Hepatic stellate cell (primary cell): ENCODE data around the gene APP.

Experiments
- DNase-seq: peaks from one replicate; pipeline ENCODE4 v3.0.0; 2011; ENCODE audit warnings: low spot score

The APP gene

GRCh38 chr21:25901330-25901979 is 269.1 kb downstream of the APP start:
- no peak for DNase-seq

- DNase-seq, result no peak
Measured at GRCh38 chr21:25898671-25899070, 271.9 kb downstream of the APP start.

DNA sequence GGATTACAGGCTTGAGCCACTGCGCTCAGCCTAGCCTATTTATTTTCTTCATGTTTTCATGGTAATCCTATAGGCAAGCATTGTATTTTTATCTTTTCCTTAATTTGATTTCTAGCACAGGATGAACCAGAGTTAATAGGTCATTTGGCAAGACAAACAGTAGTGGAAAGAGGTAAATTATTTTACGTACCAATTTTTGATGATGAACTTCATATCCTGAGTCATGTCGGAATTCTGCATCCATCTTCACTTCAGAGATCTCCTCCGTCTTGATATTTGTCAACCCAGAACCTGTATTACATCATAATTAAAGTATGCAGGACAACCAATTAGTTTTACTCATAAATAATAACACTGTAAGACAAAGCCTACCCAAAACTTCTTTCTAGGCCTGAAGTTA is 273.2 kb downstream of the APP start:
- no peak for DNase-seq

DNA sequence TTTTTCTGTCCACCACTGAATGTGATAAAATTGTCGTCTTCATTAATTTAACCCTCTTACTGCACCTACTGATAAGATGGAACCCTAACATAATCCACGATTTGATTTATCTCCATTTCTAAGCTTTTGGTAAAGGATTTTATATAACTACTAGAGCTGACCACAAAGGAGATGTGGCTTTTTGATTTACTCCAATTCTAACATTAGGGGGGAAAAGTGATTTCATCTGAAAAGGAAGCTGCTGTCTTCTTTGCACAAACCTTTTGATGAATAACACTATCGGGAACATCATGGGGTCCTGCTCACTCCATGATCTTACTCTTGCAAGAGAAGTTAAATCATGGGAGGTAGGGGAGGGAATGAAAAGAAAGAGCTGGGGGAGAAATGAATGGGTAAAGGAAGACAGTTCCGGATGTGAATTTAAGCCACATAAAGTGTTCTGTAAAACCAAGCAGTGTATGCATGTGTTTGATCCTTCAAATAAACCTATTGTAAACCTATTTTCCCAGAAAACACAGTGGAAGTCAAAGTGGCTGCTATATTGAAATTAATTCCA is 274.0 kb downstream of the APP start:
- no peak for DNase-seq

DNA sequence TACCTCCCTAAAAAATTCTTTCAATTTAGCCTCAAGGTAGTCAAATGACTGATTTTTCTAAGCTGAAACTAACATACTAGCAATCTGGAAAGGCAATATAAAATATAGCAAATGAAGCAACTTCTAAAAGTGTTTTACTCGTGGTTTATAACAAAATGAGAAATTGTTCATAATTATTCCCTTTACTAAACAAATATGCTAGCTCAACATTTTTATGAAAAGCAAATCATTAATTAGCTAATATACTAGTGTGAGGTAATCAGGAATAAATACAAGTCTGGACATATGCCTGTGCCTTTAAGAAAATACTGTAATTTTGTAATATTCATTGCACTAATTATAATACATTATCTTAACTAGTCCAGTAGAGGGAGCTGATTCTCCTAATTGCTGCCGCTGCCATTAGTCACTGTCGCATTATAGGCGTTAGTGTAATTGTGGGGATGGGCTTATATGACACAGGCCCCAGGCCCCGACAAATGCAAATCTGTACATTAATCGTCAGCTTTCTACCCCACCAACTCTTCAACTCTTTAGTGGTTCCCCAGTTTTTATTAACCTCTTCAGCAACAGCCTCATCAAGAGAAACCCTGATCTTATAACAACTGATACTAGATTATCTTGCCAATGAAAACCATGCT is 274.9 kb downstream of the APP start:
- DNase-seq, result no peak

GRCh38 chr21:25893191-25893590 is 277.4 kb downstream of the APP start:
- DNase-seq, result no peak

DNA sequence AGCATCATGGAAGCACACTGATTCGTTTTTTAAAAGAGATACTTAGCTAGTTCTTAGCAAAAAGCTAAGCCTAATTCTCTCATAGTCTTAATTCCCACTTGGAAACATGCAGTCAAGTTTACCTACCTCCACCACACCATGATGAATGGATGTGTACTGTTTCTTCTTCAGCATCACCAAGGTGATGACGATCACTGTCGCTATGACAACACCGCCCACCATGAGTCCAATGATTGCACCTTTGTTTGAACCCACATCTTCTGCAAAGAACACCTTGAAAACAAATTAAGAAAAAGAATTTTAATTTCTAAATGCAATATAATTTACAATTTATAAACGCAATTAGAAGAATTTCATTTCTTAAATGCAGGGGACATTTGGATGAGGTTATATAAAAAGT is 279.0 kb downstream of the APP start:
- DNase-seq, result no peak

- DNase-seq, result no peak
Measured at GRCh38 chr21:25890001-25890400, 280.6 kb downstream of the APP start.

GRCh38 chr21:25888711-25889110 is 281.9 kb downstream of the APP start:
- no peak for DNase-seq

DNA sequence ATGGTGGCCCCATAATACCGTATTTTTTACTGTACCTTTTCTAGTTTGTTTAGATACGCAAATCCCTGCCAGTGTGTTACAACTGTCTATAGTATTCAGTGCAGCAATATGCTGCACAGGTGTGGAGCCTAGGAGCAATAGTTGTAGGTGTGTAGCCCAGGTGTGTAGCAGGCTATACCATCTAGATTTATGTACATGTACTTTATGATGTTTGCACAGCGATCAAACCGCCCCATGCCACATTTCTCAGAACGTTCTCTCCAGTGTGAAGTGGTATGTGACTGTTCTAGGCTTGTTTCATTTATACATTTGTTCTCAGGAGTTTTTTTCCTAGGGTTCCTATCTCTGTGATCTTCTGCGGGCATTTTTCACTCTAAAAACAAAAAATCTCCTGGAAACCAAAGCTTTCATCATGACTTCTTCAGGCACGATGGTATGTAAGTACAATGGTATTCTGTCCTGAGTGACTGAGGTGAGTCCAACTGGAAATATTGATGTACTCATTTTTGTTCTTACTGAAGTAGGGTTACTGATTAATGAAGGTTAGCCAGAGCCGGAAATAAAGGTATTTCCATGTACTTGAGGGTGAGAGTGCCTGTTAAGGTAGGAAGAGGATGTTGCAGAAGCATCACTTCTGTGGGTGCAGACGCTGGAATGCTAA is 282.8 kb downstream of the APP start:
- no peak for DNase-seq

DNA sequence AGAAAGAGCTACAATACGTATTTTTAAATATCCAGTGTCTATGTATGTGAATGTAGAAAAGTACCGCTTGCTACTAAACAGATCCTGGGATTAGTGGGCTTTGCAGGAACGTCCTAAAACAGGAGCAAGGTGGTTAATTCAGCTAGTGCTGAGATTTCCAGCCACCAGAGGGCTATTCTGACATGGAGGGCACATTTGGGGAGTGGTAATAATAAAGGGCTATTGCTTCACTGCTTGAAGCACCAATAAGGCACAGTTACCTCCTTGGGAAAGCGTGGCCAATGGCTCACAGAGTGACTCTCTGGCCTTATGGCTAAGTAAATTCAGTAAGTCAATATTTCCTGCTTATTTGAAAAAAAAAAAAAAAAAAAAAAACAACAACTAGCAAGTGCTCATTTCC is 283.4 kb downstream of the APP start:
- DNase-seq, result no peak

DNA sequence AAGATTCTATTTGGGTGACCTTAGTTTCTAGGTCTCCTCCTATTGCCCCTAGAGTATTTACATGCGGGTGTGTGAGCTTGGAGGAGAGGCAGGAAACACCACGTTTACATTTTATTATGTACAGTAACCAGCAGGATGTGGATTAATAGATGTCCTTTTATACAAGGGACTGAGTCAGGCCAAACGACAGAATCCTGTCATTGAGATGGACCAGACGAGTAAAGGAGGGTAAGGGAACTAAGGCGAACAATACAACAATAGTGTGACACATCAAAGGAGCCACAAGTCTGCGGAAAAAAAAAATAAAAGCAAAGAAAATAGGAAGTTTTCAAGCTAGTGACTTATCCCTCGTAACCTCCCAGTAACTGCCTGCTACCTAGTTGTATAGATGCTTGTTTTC is 284.7 kb downstream of the APP start:
- no peak for DNase-seq

DNA sequence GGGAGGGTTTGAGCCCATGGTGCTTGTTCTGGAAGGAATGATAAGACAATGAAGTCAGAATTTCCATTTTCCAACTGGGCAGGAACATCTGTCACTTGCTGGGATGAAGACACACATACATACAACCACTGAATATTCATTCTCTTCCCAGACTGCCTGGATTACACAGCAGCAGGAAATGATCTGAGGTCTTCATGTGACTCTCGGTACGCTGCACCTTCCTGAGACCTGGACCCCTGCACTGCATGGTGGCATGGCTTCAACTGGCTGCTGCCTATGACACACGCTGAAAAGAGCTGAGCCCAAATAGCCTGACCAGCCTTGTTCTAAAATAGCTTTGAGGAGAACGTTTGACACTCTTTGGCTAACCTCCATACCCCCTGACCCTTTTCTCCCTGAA is 285.2 kb downstream of the APP start:
- DNase-seq, result no peak

DNA sequence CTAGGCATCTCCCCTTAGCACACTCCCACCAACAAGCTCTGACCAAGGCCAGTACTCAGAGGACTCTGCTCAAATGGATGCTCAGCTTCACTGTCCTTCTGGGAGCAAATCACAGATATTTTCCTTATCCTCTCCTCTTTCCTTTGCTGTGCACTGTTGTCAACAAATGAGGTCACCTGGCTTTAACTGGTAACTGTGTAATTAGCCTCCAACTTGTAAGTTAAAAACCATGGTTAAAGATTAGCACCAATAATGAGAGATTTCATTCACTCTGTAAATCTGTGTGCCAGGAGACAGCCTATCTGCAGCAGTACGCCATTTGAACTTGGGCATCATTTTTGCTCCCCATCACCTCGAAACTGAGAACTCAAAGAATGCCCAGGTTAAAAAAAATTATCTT is 286.3 kb downstream of the APP start:
- no peak for DNase-seq

GRCh38 chr21:25881524-25882376 is 288.8 kb downstream of the APP start:
- peak; percentile 63 for DNase-seq

DNA sequence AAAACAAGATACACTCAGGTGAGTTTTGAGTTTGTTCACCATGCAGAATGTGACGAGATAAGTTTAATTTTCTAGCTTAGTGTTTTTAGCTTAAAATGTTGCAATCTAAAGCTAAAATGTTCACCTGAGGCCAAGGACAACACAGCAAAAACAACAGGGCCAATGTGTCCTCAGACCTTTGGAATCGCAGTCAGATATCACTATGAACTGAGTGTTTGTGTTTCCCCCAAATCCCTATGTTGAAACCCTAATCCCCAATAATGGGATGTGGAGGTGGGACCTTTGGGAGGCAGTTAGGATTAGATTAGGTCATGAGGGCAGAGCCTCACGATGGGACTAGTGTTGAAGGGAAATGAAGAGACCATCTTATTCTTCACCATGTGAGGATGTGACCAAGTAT is 291.4 kb downstream of the APP start:
- DNase-seq, result no peak

DNA sequence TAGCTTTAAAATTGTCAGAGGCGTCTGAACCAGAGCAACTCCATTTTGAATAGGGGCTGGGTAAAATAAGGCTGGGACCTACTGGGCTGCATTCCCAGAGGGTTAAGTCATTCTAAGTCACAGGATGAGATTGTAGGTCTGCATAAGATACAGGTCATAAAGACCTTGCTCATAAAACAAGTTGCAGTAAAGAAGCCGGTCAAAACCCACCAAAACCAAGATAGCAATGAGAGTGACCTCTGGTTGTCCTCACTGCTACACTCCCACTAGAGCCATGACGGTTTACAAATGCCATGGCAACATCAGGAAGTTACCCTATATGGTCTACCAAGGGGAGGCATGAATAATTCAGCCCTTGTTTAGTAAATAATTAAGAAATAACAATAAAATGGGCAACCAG is 292.2 kb downstream of the APP start:
- DNase-seq, result no peak

DNA sequence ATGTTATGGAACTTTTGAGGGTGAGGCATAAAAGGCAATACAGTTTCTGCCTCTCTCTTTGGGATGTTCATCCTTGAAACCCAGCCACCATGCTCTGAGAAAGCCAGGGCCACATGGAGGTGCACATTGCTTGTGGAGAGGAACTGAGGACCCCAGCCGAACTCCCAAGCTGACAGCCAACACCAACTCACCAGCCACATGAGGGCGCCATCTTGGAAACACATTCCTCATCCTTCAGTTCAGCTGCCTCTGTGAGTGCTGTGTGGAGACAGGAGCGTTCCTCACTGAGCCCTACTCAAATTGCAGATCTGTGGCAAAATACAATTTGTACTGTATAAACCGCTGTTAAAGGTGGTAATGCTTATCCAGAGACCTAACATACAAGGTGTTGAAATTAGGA is 298.3 kb downstream of the APP start:
- no peak for DNase-seq

- no peak for DNase-seq
Measured at GRCh38 chr21:25871566-25871965, 299.0 kb downstream of the APP start.

GRCh38 chr21:25870084-25870483 is 300.5 kb downstream of the APP start:
- DNase-seq, result no peak

- no peak for DNase-seq
Measured at GRCh38 chr21:25867061-25867460, 303.5 kb downstream of the APP start.

DNA sequence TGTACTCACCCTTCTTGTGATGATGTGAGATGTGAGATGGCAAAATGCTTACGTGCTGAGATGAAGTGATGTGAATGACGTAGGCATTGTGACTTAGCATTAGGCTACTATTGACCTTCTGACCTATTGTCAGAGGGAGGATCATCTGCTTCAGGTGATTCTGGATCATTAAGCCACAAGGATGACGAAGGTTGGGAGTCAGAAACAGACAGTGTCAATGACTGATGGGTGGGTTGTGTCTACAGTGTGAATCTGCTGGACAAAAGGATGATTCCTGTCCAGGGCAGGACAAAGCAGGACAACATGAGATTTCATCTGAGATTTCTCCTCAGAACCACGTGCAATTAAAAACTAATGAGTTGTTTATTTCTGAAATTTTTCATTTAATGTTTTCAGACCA is 306.8 kb downstream of the APP start:
- no peak for DNase-seq
